HFFc6 (cell line): Measurements from ENCODE around the gene BRME1. TPM values are rescaled to one million over a fixed set of nuclear protein-coding genes. Genes with fewer than 3 reads are reported as not detected.

ENCODE experiments used
- DNase-seq: peaks from one replicate; pipeline ENCODE4 v3.0.0-alpha.2; 2018
- H3K27ac Mint-ChIP-seq: 2 replicates; pipeline ENCODE4 v1.8.0; 2020; ENCODE audit warnings: mild to moderate bottlenecking, mixed read lengths
- H3K27me3 Mint-ChIP-seq: 2 replicates; pipeline ENCODE4 v1.8.0; 2021; ENCODE audit warnings: mild to moderate bottlenecking, moderate library complexity, mixed read lengths; ENCODE audit not compliant: insufficient read depth
- H3K36me3 Mint-ChIP-seq: 2 replicates; pipeline ENCODE4 v1.8.0; 2021; ENCODE audit warnings: low read depth, mixed read lengths
- H3K4me1 Mint-ChIP-seq: 2 replicates; pipeline ENCODE4 v1.8.0; 2020; ENCODE audit warnings: low read depth, mixed read lengths
- H3K4me3 Mint-ChIP-seq: 2 replicates; pipeline ENCODE4 v1.8.0; 2020; ENCODE audit warnings: mild to moderate bottlenecking, moderate library complexity, mixed read lengths
- H3K9me3 Mint-ChIP-seq: 2 replicates; pipeline ENCODE4 v1.8.0; 2020; ENCODE audit warnings: mild to moderate bottlenecking, mixed read lengths
- CTCF ChIP-seq: fragments of 200-600 bp; sonication (generic); IDR thresholded peaks from 2 replicates; pipeline ENCODE4 v1.5.0; 2021; ENCODE audit warnings: antibody characterized with exemption, mild to moderate bottlenecking
- total RNA-seq, 6 experiments: library from RNA; stranded (reverse); fragmentation: NEBNext Ultra II Directional; extraction: Animal tissue kit (Norgen Biotek cat#: 25700); gene quantifications; 2 replicates in 1 of 6; 3 replicates in 5 of 6; pipeline ENCODE4 v1.2.3, GENCODE V29; 2021

The BRME1 gene
- total RNA-seq, 6 experiments from 2014 or later = 0.37 to 0.67 (median 0.55) TPM

- no peak for DNase-seq
- Mint-ChIP-seq H3K9me3 (no peaks in the 10 kb centered on the region), H3K27me3 (peaks cover 2% of the 10 kb centered on the region), H3K27ac (peak overlapping the region; percentile 100), H3K4me1 (peaks cover 70% of the 10 kb centered on the region), H3K36me3 (no peaks in the 10 kb centered on the region), H3K4me3 (peak overlapping the region; percentile 37)
- no peak for TF ChIP-seq CTCF
Measured at GRCh38 chr19:13848798-13849676, 56.9 kb downstream of the BRME1 start.

- TF ChIP-seq CTCF = no peak
- Mint-ChIP-seq H3K27me3 (peaks cover 3% of the 10 kb centered on the region), H3K4me1 (peaks cover 68% of the 10 kb centered on the region), H3K36me3 (no peaks in the 10 kb centered on the region), H3K27ac (peak overlapping the region; percentile 100), H3K4me3 (peak overlapping the region; percentile 22), H3K9me3 (no peaks in the 10 kb centered on the region)
- no peak for DNase-seq
Measured at GRCh38 chr19:13848340-13848677, 57.6 kb downstream of the BRME1 start.

- peaks cover 6% of the 10 kb centered on the region for H3K27me3 Mint-ChIP-seq
- peak overlapping the region; percentile 100 for H3K27ac Mint-ChIP-seq
- H3K4me1 Mint-ChIP-seq = peaks cover 65% of the 10 kb centered on the region
- peak; percentile 69 for TF ChIP-seq CTCF
- no peaks in the 10 kb centered on the region for H3K9me3 Mint-ChIP-seq
- no peaks in the 10 kb centered on the region for H3K36me3 Mint-ChIP-seq
- DNase-seq = peak; percentile 88
- peak overlapping the region; percentile 85 for H3K4me3 Mint-ChIP-seq
Measured at GRCh38 chr19:13847407-13848339, 58.2 kb downstream of the BRME1 start.

- peaks cover 64% of the 10 kb centered on the region for H3K4me1 Mint-ChIP-seq
- peak overlapping the region; percentile 85 for H3K4me3 Mint-ChIP-seq
- H3K27me3 Mint-ChIP-seq = peaks cover 12% of the 10 kb centered on the region
- peaks cover 5% of the 10 kb centered on the region for H3K9me3 Mint-ChIP-seq
- no peak for TF ChIP-seq CTCF
- peak; percentile 93 for DNase-seq
- peaks cover 4% of the 10 kb centered on the region for H3K36me3 Mint-ChIP-seq
- peak overlapping the region; percentile 100 for H3K27ac Mint-ChIP-seq
Measured at GRCh38 chr19:13846557-13847406, 59.1 kb downstream of the BRME1 start.

GRCh38 chr19:13844130-13844631 is 61.7 kb downstream of the BRME1 start:
- Mint-ChIP-seq H3K27ac (peak overlapping the region; percentile 100), H3K9me3 (peaks cover 27% of the 10 kb centered on the region), H3K4me1 (peaks cover 53% of the 10 kb centered on the region), H3K27me3 (peaks cover 37% of the 10 kb centered on the region), H3K36me3 (peaks cover 24% of the 10 kb centered on the region), H3K4me3 (peak overlapping the region; percentile 84; the same call in 1 of the 2 replicates)
- no peak for TF ChIP-seq CTCF
- DNase-seq = no peak
